PC-9 (cell line): Measurements from ENCODE around the gene CNTNAP2. TPM values are rescaled to one million over a fixed set of nuclear protein-coding genes. Genes with fewer than 3 reads are reported as not detected.

ENCODE experiments used
- BruUV-seq: library from RNA; stranded (reverse); fragments of 400-500 nt; replicated peaks from 2 replicates; lab custom pipeline; 2021; lab: Mats Ljungman, UMichigan
- CTCF ChIA-PET: fragments of 300-600 bp; sonication (Branson Sonifier 250); formaldehyde crosslinking; loops from one replicate; lab custom pipeline; 2022; ENCODE audit warnings: antibody characterized with exemption; lab: Charles Lee
- POLR2A ChIA-PET: fragments of 300-600 bp; sonication (Branson Sonifier 250); formaldehyde crosslinking; loops from one replicate; lab custom pipeline; 2022; ENCODE audit warnings: antibody characterized with exemption; ENCODE audit not compliant: unreplicated experiment; lab: Charles Lee
- DNase-seq, 2 experiments: peaks; one replicate each; pipeline versions ENCODE4 v3.0.0 to v3.0.0-alpha.2; 2015 to 2022; ENCODE audit warnings: mixed read lengths in 1 of 2
- H2AFZ ChIP-seq: fragments of 200-600 bp; sonication (generic); 2 replicates; pipeline ENCODE4 v1.8.1; 2017; ENCODE audit warnings: antibody characterized with exemption
- H3F3A ChIP-seq: fragments of 200-600 bp; sonication (generic); 2 replicates; pipeline ENCODE4 v1.8.1; 2017; ENCODE audit warnings: antibody characterized with exemption, mild to moderate bottlenecking, low read depth; ENCODE audit not compliant: insufficient read depth
- H3K27ac ChIP-seq: fragments of 200-600 bp; sonication (generic); 2 replicates; pipeline ENCODE4 v1.6.1; 2016; ENCODE audit warnings: mixed run types
- H3K27me3 ChIP-seq: fragments of 200-600 bp; sonication (generic); 2 replicates; pipeline ENCODE4 v1.6.1; 2016; ENCODE audit warnings: low read depth, mixed run types; ENCODE audit not compliant: insufficient read depth
- H3K36me3 ChIP-seq: fragments of 200-600 bp; sonication (generic); 2 replicates; pipeline ENCODE4 v1.6.1; 2016; ENCODE audit warnings: low read depth, mixed run types
- H3K4me1 ChIP-seq: fragments of 200-600 bp; sonication (generic); replicated peaks from 2 replicates; pipeline ENCODE4 v1.6.1; 2016; ENCODE audit warnings: mixed run types; ENCODE audit not compliant: insufficient read depth
- H3K4me2 ChIP-seq: fragments of 200-600 bp; sonication (generic); 2 replicates; pipeline ENCODE4 v1.6.1; 2017; ENCODE audit warnings: mixed run types
- H3K4me3 ChIP-seq: fragments of 200-600 bp; sonication (generic); 2 replicates; pipeline ENCODE4 v1.6.1; 2016; ENCODE audit warnings: mixed run types
- H3K79me2 ChIP-seq: fragments of 200-600 bp; sonication (generic); 2 replicates; pipeline ENCODE4 v1.6.1; 2017; ENCODE audit warnings: low read depth, mixed run types
- H3K9me2 ChIP-seq: fragments of 200-600 bp; sonication (generic); 2 replicates; pipeline ENCODE4 v1.8.1; 2017; ENCODE audit warnings: mild to moderate bottlenecking; ENCODE audit not compliant: insufficient read depth
- H3K9me3 ChIP-seq: fragments of 200-600 bp; sonication (generic); 2 replicates; pipeline ENCODE4 v1.8.1; 2016; ENCODE audit warnings: low read depth; ENCODE audit not compliant: insufficient read depth
- H4K20me1 ChIP-seq: fragments of 200-600 bp; sonication (generic); 2 replicates; pipeline ENCODE4 v1.8.1; 2017; ENCODE audit not compliant: insufficient read depth
- CTCF ChIP-seq: fragments of 200-600 bp; sonication (generic); conservative IDR thresholded peaks from 2 replicates; pipeline ENCODE4 v1.6.1; 2017; ENCODE audit warnings: mixed run types, antibody characterized with exemption, mild to moderate bottlenecking, moderate library complexity
- EZH2 ChIP-seq: fragments of 200-600 bp; sonication (generic); IDR thresholded peaks from 2 replicates; pipeline ENCODE4 v1.8.0; 2017; ENCODE audit warnings: antibody characterized with exemption, low read depth
- intact Hi-C: fragments of 100-400 bp; cut with micrococcal nuclease; formaldehyde crosslinking; loops from one replicate; pipeline ENCODE4 v1.10.0; 2022; ENCODE audit not compliant: unreplicated experiment
- total RNA-seq: library from RNA; stranded (reverse); gene quantifications from 2 replicates; pipeline ENCODE4 v1.2.3, GENCODE V29; 2021

Gene CNTNAP2
- total RNA-seq, 1 experiment from 2014 or later: not detected

GRCh38 chr7:148162808-148163207 is 2046.2 kb downstream of the CNTNAP2 start:
- Histone ChIP-seq H3K4me2 (no peak overlapping the region), H3K4me3 (no peak overlapping the region), H3F3A (no peaks in the 10 kb centered on the region), H3K27ac (no peak overlapping the region), H3K36me3 (no peaks in the 10 kb centered on the region), H3K4me1 (no peaks in the 10 kb centered on the region), H4K20me1 (no peaks in the 10 kb centered on the region), H3K79me2 (no peaks in the 10 kb centered on the region), H3K9me3 (no peaks in the 10 kb centered on the region), H3K9me2 (no peaks in the 10 kb centered on the region), H3K27me3 (peaks cover 26% of the 10 kb centered on the region; the same call in 1 of the 2 replicates), H2AFZ (no peak overlapping the region)
- BruUV-seq: no TSS peak
- ChIA-PET POLR2A (no interaction called here), CTCF (no interaction called here)
- intact Hi-C loops: no loop called here
- no peak for TF ChIP-seq CTCF
- TF ChIP-seq EZH2: no peak
- no peak for DNase-seq

GRCh38 chr7:148163246-148163645 is 2046.6 kb downstream of the CNTNAP2 start:
- Histone ChIP-seq H3K27me3 (peaks cover 26% of the 10 kb centered on the region; the same call in 1 of the 2 replicates), H3K9me2 (no peaks in the 10 kb centered on the region), H3K9me3 (no peaks in the 10 kb centered on the region), H4K20me1 (no peaks in the 10 kb centered on the region), H3K4me2 (no peak overlapping the region), H3K27ac (no peak overlapping the region), H3K36me3 (no peaks in the 10 kb centered on the region), H3K4me3 (no peak overlapping the region), H3K79me2 (no peaks in the 10 kb centered on the region), H3F3A (no peaks in the 10 kb centered on the region), H2AFZ (no peak overlapping the region), H3K4me1 (no peaks in the 10 kb centered on the region)
- no TSS peak for BruUV-seq
- CTCF ChIA-PET: no interaction called here
- TF ChIP-seq EZH2 (no peak), CTCF (no peak)
- DNase-seq: no peak
- POLR2A ChIA-PET: no interaction called here
- intact Hi-C loops: no loop called here

GRCh38 chr7:148172920-148173319 is 2056.3 kb downstream of the CNTNAP2 start:
- Histone ChIP-seq H4K20me1 (0 out of 2 replicates have a peak, but pooled peaks cover 3% of the 10 kb centered on the region), H3K4me2 (no peak overlapping the region), H3K79me2 (no peaks in the 10 kb centered on the region), H2AFZ (no peak overlapping the region), H3K9me2 (no peaks in the 10 kb centered on the region), H3K27ac (no peak overlapping the region), H3K4me1 (no peaks in the 10 kb centered on the region), H3K27me3 (no peaks in the 10 kb centered on the region), H3F3A (no peaks in the 10 kb centered on the region), H3K4me3 (no peak overlapping the region), H3K36me3 (no peaks in the 10 kb centered on the region), H3K9me3 (no peaks in the 10 kb centered on the region)
- BruUV-seq: no TSS peak
- TF ChIP-seq CTCF: no peak
- no peak for TF ChIP-seq EZH2
- ChIA-PET POLR2A (no interaction called here), CTCF (no interaction called here)
- intact Hi-C loops: no loop called here
- DNase-seq: no peak
